ENCODE results near the gene RPS6KA2.

Gene RPS6KA2

GRCh38 chr6:166560222-166560621 lies 66.8 kb downstream of the RPS6KA2 start:
- DNase-seq (ENCODE audit: extremely low spot score, insufficient read length, low read depth) (no peak), FAIRE-seq (no peak)

DNA sequence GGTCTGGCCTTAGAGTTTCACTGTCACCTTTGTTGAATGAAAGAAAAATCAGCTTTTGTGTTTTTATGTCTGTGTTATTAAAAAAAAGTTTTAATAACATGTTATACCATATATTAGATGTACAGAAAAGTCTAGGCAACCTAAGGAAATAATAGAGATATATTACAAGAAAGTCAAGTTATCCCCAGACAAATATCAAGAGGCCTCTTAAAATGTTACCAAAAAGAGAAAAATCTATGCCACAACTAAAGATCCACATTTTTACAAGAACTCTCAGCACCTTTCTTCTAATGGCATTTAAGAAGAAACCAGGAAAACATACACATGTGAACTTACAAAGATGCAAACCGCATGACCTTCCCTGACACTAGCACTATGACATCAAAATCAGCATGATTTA lies 67.4 kb downstream of the RPS6KA2 start:
- FAIRE-seq (no peak), DNase-seq (ENCODE audit: extremely low spot score, insufficient read length, low read depth) (no peak)

- no peak for FAIRE-seq
- no peak for DNase-seq (ENCODE audit: extremely low spot score, insufficient read length, low read depth)
These were observed 67.8 kb downstream of the RPS6KA2 start for GRCh38 chr6:166559211-166559610.

- no peak for DNase-seq (ENCODE audit: extremely low spot score, insufficient read length, low read depth)
- no peak for FAIRE-seq
These were observed 68.7 kb downstream of the RPS6KA2 start for GRCh38 chr6:166558156-166559005.

- FAIRE-seq (no peak), DNase-seq (ENCODE audit: extremely low spot score, insufficient read length, low read depth) (no peak)
These were observed 70.2 kb downstream of the RPS6KA2 start for GRCh38 chr6:166556863-166557322.

- no peak for FAIRE-seq
- DNase-seq (ENCODE audit: extremely low spot score, insufficient read length, low read depth), result no peak
These were observed 70.7 kb downstream of the RPS6KA2 start for GRCh38 chr6:166556336-166556735.

DNA sequence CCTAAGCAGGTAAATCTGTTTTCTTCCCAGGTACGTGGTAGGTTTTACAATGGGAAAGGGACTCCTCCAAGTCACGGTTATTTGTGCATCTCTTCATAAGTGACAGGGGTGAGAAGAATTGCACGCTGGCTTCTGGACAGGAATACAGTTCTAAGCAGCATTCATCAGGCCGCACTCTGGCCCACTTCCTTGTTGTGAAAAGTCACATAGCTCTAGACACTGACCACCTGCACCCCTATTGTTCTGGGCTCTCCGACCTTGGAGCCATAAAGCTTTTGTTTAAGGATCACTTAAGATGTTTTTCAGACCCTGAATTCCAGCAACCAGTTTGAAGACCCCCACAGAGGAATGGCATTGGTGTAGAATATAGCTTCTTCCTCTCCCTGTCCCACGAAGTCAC lies 72.0 kb downstream of the RPS6KA2 start:
- DNase-seq (ENCODE audit: extremely low spot score, insufficient read length, low read depth), result no peak
- FAIRE-seq, result no peak

DNA sequence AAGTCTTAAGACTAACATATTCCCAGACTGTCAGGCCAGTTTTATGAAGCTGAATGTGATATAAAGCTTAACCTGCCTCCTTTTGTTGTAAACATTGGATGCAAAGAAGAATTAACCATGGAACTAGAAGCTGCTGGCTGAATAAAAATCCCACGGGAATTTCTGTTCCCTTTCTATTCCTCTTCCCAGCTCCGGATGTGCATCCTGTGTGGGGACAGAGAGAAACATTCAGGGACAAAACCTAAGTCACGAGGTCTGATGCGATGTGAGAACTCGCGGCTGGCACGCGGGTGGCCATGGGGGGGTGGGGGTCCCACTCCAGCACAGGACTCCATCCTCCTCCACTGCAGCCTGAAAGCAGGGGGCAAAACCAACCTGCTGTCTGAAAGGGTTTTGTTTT lies 72.7 kb downstream of the RPS6KA2 start:
- FAIRE-seq, result no peak
- no peak for DNase-seq (ENCODE audit: extremely low spot score, insufficient read length, low read depth)

- DNase-seq (ENCODE audit: extremely low spot score, insufficient read length, low read depth) (no peak), FAIRE-seq (no peak)
These were observed 73.3 kb downstream of the RPS6KA2 start for GRCh38 chr6:166553563-166554271.

- no peak for DNase-seq (ENCODE audit: extremely low spot score, insufficient read length, low read depth)
- FAIRE-seq, result no peak
These were observed 74.5 kb downstream of the RPS6KA2 start for GRCh38 chr6:166552600-166552999.

- FAIRE-seq (no peak), DNase-seq (ENCODE audit: extremely low spot score, insufficient read length, low read depth) (no peak)
These were observed 75.1 kb downstream of the RPS6KA2 start for GRCh38 chr6:166551754-166552495.

DNA sequence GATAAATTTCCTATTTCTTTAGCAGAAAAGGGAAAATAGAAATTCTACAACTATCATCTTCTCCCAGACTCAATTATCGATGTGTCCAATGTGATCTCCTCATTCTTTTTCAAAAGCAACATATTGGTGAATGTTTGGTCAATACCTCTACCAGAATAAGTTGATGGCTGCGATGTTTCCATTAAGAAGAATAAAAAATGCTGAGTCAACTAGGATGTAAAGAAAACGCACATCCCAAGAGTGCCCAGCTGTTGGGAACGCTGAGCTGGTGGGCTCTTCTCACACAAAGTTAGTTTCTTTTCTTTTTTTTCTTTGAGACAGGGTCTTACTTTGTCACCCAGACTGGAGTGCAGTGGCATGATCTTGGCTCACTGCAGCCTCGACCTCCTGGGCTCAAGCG lies 80.4 kb downstream of the RPS6KA2 start:
- FAIRE-seq, result no peak
- no peak for DNase-seq (ENCODE audit: extremely low spot score, insufficient read length, low read depth)

DNA sequence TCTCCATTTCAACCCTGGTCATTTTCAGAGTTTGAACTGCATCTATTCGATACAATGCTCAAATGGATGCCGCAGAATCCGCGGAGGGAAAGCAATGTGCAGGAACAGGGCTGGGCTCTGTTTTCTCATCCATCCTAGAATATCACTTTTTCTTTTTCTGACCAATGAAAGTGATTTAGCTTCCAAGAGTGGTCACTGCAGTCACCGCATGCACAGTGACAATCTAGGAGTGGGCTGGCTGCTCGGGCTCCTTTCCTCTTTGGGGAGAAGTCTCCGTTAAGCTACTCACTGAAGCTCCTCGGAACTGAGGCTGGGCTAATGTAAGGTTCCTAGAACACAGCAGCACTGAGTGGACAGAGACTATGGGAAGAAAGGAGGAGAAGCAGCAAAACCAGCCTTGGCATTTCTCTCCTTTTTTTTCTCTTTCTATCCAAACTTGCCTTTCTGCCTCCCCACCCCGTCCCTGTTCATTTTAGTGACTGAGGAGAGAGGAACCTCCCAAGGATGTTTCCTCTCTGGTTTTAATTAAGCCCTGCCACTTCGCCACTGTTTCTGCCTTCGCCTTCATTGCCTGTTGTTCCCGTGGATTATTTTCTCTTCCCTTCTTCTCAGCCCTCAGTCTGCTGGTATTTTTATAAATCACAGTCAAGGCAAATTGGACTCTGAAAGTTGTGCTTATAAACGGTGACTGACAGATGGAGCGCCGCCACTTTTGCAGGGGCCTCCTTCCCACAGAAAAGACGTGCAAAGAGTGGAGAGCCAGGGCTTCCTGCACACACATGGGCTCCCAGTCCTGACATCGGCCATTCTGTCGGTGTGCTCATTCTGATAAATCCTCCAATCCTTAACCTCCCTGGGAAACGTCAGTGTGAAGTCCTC lies 81.7 kb downstream of the RPS6KA2 start:
- DNase-seq (ENCODE audit: extremely low spot score, insufficient read length, low read depth) (no peak), FAIRE-seq (no peak)

DNA sequence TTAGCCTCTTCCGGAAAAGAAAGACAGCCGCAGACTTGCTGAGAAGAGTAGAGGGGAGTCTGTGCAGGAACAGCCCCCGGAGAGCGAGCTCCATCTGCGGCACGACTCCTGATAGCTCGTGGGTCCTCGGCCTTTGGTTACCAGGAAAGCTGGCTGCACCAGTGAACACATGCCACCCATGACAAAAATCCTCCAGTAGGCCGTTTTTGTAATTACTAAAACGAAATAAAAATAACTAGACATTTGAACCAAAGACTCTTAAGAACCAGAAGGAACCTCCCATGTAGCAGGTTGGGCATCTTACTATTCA lies 82.8 kb downstream of the RPS6KA2 start:
- no peak for FAIRE-seq
- DNase-seq (ENCODE audit: extremely low spot score, insufficient read length, low read depth), result no peak

GRCh38 chr6:166543603-166544295 lies 83.3 kb downstream of the RPS6KA2 start:
- FAIRE-seq, result no peak
- no peak for DNase-seq (ENCODE audit: extremely low spot score, insufficient read length, low read depth)

DNA sequence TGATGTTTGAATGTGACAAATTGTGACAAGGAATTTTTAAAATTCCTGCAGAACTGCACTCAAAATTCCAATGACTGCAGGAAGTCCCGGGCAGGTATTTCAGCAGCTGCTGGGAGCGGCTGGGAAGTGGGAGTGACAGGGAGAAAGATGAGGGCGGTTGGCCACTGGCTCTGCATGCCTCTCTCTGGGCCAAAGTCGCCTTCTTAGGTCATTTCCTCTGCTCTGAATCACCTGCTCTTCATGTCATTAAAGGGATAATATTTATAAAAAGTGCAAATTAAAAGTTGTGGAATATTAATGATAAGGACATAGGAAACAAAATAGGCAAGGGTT lies 84.5 kb downstream of the RPS6KA2 start:
- FAIRE-seq, result no peak
- no peak for DNase-seq (ENCODE audit: extremely low spot score, insufficient read length, low read depth)

GRCh38 chr6:166541876-166542579 lies 85.0 kb downstream of the RPS6KA2 start:
- DNase-seq (ENCODE audit: extremely low spot score, insufficient read length, low read depth) (no peak), FAIRE-seq (peak; percentile 85)

- DNase-seq (ENCODE audit: extremely low spot score, insufficient read length, low read depth) (no peak), FAIRE-seq (no peak)
These were observed 85.7 kb downstream of the RPS6KA2 start for GRCh38 chr6:166541366-166541765.
